HCT116 (cell line): ENCODE data around the gene ROR2. TPM values are rescaled to one million over a fixed set of nuclear protein-coding genes. Genes with fewer than 3 reads are reported as not detected.

Source experiments
- ATAC-seq: fragments of 200-7000 bp; cut with Tn5 transposase; 2 replicates; pipeline ENCODE4 v1.9.1; 2020; ENCODE audit warnings: mild to moderate bottlenecking, moderate library complexity
- BruUV-seq: library from RNA; stranded (reverse); fragments of 400-500 nt; replicated peaks from 2 replicates; lab custom pipeline; 2021; lab: Mats Ljungman, UMichigan
- CTCF ChIA-PET: fragments of 300-600 bp; sonication (Branson Sonifier 250); formaldehyde crosslinking; loops from one replicate; lab custom pipeline; 2021; ENCODE audit warnings: antibody characterized with exemption; lab: Charles Lee
- POLR2A ChIA-PET: fragments of 300-600, 350-600 bp; sonication (Branson Sonifier 250); formaldehyde crosslinking; loops from one replicate; lab custom pipeline; 2021; ENCODE audit warnings: antibody characterized with exemption; lab: Charles Lee
- RAD21 ChIA-PET, 2 experiments: fragments of 300-600 bp; sonication (Branson Sonifier 250); formaldehyde crosslinking; loops; one replicate each; lab custom pipeline; 2023; ENCODE audit warnings: low total read pairs in 2 of 2; ENCODE audit not compliant: uncharacterized antibody in 2 of 2, unreplicated experiment in 2 of 2, low non-redundant PET in 1 of 2; lab: Charles Lee
- DNase-seq: peaks from one replicate; pipeline ENCODE4 v3.0.0-alpha.2; 2010; ENCODE audit warnings: low read depth, low spot score
- H2AFZ ChIP-seq: fragments of 200-600 bp; shearing (Covaris generic), sonication (generic); 2 replicates; pipeline ENCODE4 v1.6.1; 2017; ENCODE audit warnings: low read depth, mixed run types, mixed read lengths, antibody characterized with exemption, low read length; ENCODE audit not compliant: poor library complexity, severe bottlenecking
- H3K27ac ChIP-seq: 2 replicates; pipeline ENCODE4 v1.5.1; 2012; ENCODE audit warnings: low read depth, low read length
- H3K27me3 ChIP-seq: fragments of 200-600 bp; sonication (generic); 2 replicates; pipeline ENCODE4 v1.6.1; 2016; ENCODE audit warnings: mixed run types, low read length, mixed read lengths; ENCODE audit not compliant: insufficient read depth
- H3K36me3 ChIP-seq, 2 experiments: fragments of 200-500 bp in 1 of 2; fragments of 200-600 bp in 1 of 2; sonication (Bioruptor generic) in 1 of 2; sonication (generic) in 1 of 2; 2 replicates each; pipeline versions ENCODE4 v1.5.1 to v1.6.1; 2014 to 2016; ENCODE audit warnings: low read length in 2 of 2, inconsistent platforms in 1 of 2, mixed read lengths in 1 of 2, mixed run types in 1 of 2; ENCODE audit not compliant: insufficient read depth in 2 of 2, control insufficient read depth in 1 of 2
- H3K4me1 ChIP-seq, 2 experiments: fragments of 200-600 bp in 1 of 2; sonication (generic) in 1 of 2; 2 replicates each; pipeline versions ENCODE4 v1.5.1 to v1.6.1; 2012 to 2017; ENCODE audit warnings: low read length in 2 of 2, inconsistent platforms in 1 of 2, mild to moderate bottlenecking in 1 of 2, mixed read lengths in 1 of 2, mixed run types in 1 of 2, moderate library complexity in 1 of 2; ENCODE audit not compliant: insufficient read depth in 2 of 2, control insufficient read depth in 1 of 2
- H3K4me2 ChIP-seq: fragments of 200-600 bp; sonication (generic); 2 replicates; pipeline ENCODE4 v1.6.1; 2017; ENCODE audit warnings: mixed run types, low read length, mixed read lengths
- H3K4me3 ChIP-seq, 2 experiments: fragments of 200-600 bp in 1 of 2; sonication (generic) in 1 of 2; replicated peaks in 1 of 2; 2 replicates each; pipeline ENCODE4 v1.5.1; 2011 to 2016; ENCODE audit warnings: low read length in 2 of 2, control low read depth in 1 of 2, low read depth in 1 of 2, mild to moderate bottlenecking in 1 of 2, mixed read lengths in 1 of 2, mixed run types in 1 of 2
- H3K79me2 ChIP-seq: fragments of 200-600 bp; sonication (generic); 2 replicates; pipeline ENCODE4 v1.6.1; 2017; ENCODE audit warnings: mild to moderate bottlenecking, mixed run types, low read length, moderate library complexity, mixed read lengths; ENCODE audit not compliant: insufficient read depth
- H3K9ac ChIP-seq: fragments of 200-600 bp; sonication (generic); 2 replicates; pipeline ENCODE4 v1.6.1; 2016; ENCODE audit warnings: low read length, mixed read lengths
- H3K9me2 ChIP-seq: fragments of 200-600 bp; sonication (generic), shearing (Covaris generic); 2 replicates; pipeline ENCODE4 v1.6.1; 2017; ENCODE audit warnings: mixed run types, mild to moderate bottlenecking, moderate library complexity; ENCODE audit not compliant: insufficient read depth
- H3K9me3 ChIP-seq, 2 experiments: fragments of 200-500 bp in 1 of 2; fragments of 200-600 bp in 1 of 2; sonication (Bioruptor generic) in 1 of 2; sonication (generic) in 1 of 2; 2 replicates each; pipeline ENCODE4 v1.6.1; 2014 to 2017; ENCODE audit warnings: low read length in 2 of 2, mixed read lengths in 2 of 2, inconsistent platforms in 1 of 2, low read depth in 1 of 2, mild to moderate bottlenecking in 1 of 2, mixed run types in 1 of 2, moderate library complexity in 1 of 2; ENCODE audit not compliant: control insufficient read depth in 1 of 2, insufficient read depth in 1 of 2
- H4K20me1 ChIP-seq: fragments of 200-600 bp; sonication (generic), shearing (Covaris generic); 2 replicates; pipeline ENCODE4 v1.6.1; 2017; ENCODE audit warnings: mixed run types, mild to moderate bottlenecking, moderate library complexity; ENCODE audit not compliant: insufficient read depth
- EZH2 ChIP-seq: fragments of 200-600 bp; sonication (generic); IDR thresholded peaks from 2 replicates; pipeline ENCODE4 v1.6.1; 2017; ENCODE audit warnings: antibody characterized with exemption, mixed run types
- EZH2phosphoT487 ChIP-seq: fragments of 200-600 bp; IDR thresholded peaks from 2 replicates; pipeline ENCODE4 v1.6.1; 2018; ENCODE audit warnings: antibody characterized with exemption, borderline replicate concordance
- POLR2A ChIP-seq: IDR thresholded peaks from 2 replicates; pipeline ENCODE4 v1.7.0; 2011; ENCODE audit warnings: borderline replicate concordance; ENCODE audit not compliant: insufficient read depth, insufficient read length; ENCODE audit errors: extremely low read depth
- SP1 ChIP-seq: IDR thresholded peaks from 2 replicates; pipeline ENCODE4 v1.6.1; 2012; ENCODE audit warnings: low read depth
- TCF7L2 ChIP-seq: IDR thresholded peaks from 2 replicates; pipeline ENCODE4 v1.7.0; 2011; ENCODE audit warnings: borderline replicate concordance, inconsistent platforms; ENCODE audit not compliant: insufficient read depth, insufficient read length; ENCODE audit errors: extremely low read depth
- ZFX ChIP-seq: fragments of 450-650 bp; IDR thresholded peaks from 2 replicates; pipeline ENCODE4 v1.6.1; 2017
- ZNF274 ChIP-seq: fragments of 200-500 bp; sonication (Bioruptor generic); IDR thresholded peaks from 2 replicates; pipeline ENCODE4 v1.6.1; 2014; ENCODE audit warnings: mild to moderate bottlenecking, low read depth, low read length, inconsistent platforms
- intact Hi-C: fragments of 100-400 bp; cut with micrococcal nuclease; formaldehyde crosslinking; loops from 2 replicates; pipeline ENCODE4 v1.10.0; 2022
- total RNA-seq: library from RNA; stranded (reverse); gene quantifications from one replicate; pipeline ENCODE4 v1.2.1, GENCODE V29; 2021; ENCODE audit not compliant: unreplicated experiment
- TF ChIP-seq, protein P1 (sequence below): IDR thresholded peaks from 2 replicates; pipeline ENCODE4 v1.6.1; 2012; ENCODE audit warnings: low read depth

The ROR2 gene
- total RNA-seq, 1 experiment from 2014 or later, result 15.7 TPM

DNA sequence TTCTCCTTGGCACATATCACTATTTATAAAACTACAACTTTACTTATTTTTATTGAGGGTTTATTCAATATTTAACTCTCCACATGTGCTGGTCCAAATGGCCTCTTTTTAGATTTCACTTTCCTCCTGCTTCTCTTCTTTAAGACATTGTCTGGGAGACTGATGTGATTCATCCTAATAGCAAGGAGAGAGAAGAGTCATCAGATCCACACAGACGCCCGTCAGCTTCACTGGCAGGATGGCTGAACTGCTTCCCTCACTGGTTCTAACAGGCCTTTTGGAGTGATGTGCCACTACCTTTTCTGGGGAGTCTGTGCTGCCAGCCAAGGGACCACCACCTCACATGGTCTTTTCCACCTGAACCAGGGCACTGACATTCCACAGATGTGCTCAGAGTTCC lies 16.5 kb upstream of the ROR2 start:
- H3K9me2 ChIP-seq, result no peaks in the 10 kb centered on the region
- POLR2A ChIA-PET, result no interaction called here
- H2AFZ ChIP-seq, result no peak overlapping the region
- no peak overlapping the region for H3K4me3 ChIP-seq
- CTCF ChIA-PET, result no interaction called here
- H3K9ac ChIP-seq, result no peak overlapping the region
- DNase-seq, result no peak
- no peaks in the 10 kb centered on the region for H3K36me3 ChIP-seq
- no peak overlapping the region for H3K27ac ChIP-seq
- BruUV-seq, result no TSS peak
- TF ChIP-seq ZNF274 (no peak), POLR2A (no peak), EZH2phosphoT487 (no peak), EZH2 (no peak), TCF7L2 (no peak), ZFX (no peak), SP1 (no peak)
- TF ChIP-seq, protein P1, sequence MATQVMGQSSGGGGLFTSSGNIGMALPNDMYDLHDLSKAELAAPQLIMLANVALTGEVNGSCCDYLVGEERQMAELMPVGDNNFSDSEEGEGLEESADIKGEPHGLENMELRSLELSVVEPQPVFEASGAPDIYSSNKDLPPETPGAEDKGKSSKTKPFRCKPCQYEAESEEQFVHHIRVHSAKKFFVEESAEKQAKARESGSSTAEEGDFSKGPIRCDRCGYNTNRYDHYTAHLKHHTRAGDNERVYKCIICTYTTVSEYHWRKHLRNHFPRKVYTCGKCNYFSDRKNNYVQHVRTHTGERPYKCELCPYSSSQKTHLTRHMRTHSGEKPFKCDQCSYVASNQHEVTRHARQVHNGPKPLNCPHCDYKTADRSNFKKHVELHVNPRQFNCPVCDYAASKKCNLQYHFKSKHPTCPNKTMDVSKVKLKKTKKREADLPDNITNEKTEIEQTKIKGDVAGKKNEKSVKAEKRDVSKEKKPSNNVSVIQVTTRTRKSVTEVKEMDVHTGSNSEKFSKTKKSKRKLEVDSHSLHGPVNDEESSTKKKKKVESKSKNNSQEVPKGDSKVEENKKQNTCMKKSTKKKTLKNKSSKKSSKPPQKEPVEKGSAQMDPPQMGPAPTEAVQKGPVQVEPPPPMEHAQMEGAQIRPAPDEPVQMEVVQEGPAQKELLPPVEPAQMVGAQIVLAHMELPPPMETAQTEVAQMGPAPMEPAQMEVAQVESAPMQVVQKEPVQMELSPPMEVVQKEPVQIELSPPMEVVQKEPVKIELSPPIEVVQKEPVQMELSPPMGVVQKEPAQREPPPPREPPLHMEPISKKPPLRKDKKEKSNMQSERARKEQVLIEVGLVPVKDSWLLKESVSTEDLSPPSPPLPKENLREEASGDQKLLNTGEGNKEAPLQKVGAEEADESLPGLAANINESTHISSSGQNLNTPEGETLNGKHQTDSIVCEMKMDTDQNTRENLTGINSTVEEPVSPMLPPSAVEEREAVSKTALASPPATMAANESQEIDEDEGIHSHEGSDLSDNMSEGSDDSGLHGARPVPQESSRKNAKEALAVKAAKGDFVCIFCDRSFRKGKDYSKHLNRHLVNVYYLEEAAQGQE, result no peak
- RAD21 ChIA-PET, result no interaction called here
- H3K4me2 ChIP-seq, result no peak overlapping the region
- no peak for ATAC-seq
- H3K27me3 ChIP-seq, result no peaks in the 10 kb centered on the region
- intact Hi-C loops, result no loop called here
- H3K9me3 ChIP-seq, result no peaks in the 10 kb centered on the region
- H3K4me1 ChIP-seq, result no peaks in the 10 kb centered on the region
- H3K79me2 ChIP-seq, result no peaks in the 10 kb centered on the region
- H4K20me1 ChIP-seq, result no peaks in the 10 kb centered on the region
